OCI-LY7 (cell line): ENCODE measurements around the gene NKAIN2.

ENCODE experiments used
- CTCF ChIP-seq: fragments of 200-600 bp; sonication (generic); conservative IDR thresholded peaks from 2 replicates; pipeline ENCODE4 v1.5.1; 2014; ENCODE audit warnings: mild to moderate bottlenecking, antibody characterized with exemption, low read length, moderate library complexity, mixed read lengths
- EZH2phosphoT487 ChIP-seq: fragments of 200-600 bp; sonication (generic); IDR thresholded peaks from 2 replicates; pipeline ENCODE4 v1.6.1; 2018; ENCODE audit warnings: low read depth, borderline replicate concordance, mild to moderate bottlenecking, mixed run types, antibody characterized with exemption, low read length, moderate library complexity, mixed read lengths

DNA sequence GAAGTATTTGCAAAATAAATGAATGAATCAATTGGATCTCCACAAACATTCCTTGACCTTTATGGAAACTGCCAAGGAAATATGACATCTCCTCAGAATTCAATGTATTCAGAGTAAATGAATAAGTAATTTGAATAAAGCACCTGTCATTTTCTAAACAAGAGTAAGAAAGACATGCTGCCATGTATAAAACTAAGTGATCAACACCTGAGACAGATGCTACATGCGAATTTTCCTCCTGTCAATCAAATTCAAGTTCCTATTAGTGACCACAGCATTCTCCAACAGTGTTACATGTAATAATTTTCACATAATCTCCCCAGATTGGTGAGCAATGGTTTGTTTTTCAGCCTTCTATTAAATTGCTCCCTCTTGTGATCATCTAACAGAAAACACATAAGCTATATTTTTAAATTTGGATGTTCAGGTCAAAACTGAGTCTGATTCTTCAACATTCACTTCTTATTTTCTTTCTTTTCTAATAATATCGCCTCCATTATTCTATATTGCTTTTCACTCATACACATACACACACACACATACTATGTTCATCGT, 995.4 kb downstream of the NKAIN2 start:
- TF ChIP-seq CTCF (peak; percentile 61), EZH2phosphoT487 (no peak)
